CD4-positive, alpha-beta T cell treated with Interferon gamma for 1 hour (primary cell): Measurements from ENCODE around the gene EDN2.

Source experiments
- DNase-seq: peaks from one replicate; pipeline ENCODE4 v3.0.0-alpha.2; 2020

Gene EDN2

GRCh38 chr1:41434748-41435449, 49.6 kb downstream of the EDN2 start:
- DNase-seq, result no peak

DNA sequence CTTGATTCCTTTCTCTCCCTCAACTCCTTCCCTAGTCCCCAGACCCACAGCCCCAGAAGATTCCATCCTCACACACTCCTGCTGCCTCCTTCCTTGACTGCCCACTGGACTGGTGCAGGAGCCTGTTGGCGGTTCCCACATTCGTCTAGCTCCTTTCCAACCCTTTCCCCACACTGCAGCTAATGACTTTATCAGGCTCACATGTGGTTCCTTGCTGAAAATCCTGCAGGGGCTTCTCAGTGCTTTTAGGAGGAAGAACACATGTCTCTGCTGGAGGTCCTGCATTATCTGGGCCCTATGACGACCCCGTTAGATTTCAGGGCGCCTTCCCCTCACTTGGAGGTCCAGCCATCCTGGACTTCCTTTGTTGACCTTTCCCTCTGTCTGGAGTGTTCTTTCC, 50.2 kb downstream of the EDN2 start:
- DNase-seq, result no peak

- DNase-seq, result no peak
Measured at GRCh38 chr1:41433501-41433900, 51.0 kb downstream of the EDN2 start.

- DNase-seq, result peak; percentile 70
Measured at GRCh38 chr1:41432481-41433280, 51.8 kb downstream of the EDN2 start.

DNA sequence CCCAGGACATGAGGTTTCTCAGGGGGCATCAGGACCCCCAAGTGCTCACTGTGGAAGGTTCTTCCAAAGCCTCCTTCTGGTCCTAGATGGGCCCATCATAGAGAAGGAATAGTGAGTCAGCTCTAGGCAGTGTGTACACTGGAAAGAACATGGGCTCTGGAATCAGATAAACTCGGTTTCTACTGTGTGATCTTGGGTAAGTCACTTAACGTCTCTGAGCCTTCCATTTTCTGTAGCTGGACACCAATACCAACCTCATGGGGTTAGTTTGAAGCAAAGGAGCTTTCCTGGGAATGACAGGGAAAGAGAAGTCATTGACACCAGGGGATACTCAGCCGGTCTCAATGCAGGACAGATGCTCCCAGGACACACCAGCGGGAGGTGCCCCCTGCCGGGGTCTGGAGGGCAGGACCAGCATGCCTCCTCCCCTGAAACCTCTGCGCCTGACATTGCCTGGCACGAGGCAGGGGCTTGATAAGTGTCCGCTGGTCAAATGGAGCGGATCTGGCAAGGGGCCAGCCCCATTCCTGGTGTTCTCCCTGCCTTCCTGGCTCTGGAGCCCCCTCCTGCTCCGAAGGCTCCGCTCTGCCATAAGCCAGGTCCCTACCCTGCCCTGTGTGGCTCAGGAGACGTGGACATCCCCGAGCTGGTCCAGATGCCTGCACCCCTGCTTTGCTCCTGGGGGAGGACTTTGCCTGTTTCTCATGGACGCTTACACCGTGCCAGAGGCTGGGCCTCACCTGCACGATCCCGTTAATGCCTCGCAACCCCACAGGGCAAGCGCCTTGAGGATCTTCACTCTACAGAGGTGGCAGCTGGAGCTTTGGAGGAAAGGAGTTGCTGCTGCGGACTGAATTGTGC, 52.8 kb downstream of the EDN2 start:
- DNase-seq, result no peak

GRCh38 chr1:41430582-41430981, 53.9 kb downstream of the EDN2 start:
- DNase-seq, result no peak

DNA sequence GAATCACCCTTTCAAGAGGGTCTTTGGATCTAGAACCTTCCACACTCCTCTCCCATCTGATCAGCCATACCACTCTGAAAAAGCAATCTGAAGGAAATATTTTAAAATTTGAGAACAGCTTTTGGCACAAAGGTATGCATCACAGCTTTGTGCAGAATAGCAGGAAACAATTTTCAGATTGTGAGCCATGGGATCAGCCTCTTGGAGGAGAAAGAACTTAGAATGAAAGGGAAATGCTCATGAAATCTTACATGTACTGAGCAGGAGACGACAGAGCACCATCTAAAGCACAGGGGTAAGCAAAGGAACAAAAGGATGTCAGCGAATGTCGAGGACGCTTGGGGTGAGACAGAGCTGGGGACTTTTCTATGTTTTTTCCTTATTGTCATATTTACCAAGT, 54.4 kb downstream of the EDN2 start:
- DNase-seq, result no peak

GRCh38 chr1:41429641-41430035, 54.8 kb downstream of the EDN2 start:
- DNase-seq, result no peak
